Right atrium auricular region (tissue), 2 donors: Measurements from ENCODE around the gene CLEC2A. TPM values are rescaled to one million over a fixed set of nuclear protein-coding genes. Genes with fewer than 3 reads are reported as not detected.

ENCODE experiments used
- DNase-seq: peaks from one replicate; pipeline ENCODE4 v3.0.0-alpha.2; 2019; ENCODE audit warnings: low spot score
- H3K27ac ChIP-seq, 2 donors: fragments of 200-600 bp; sonication (generic); 1 replicate in 1 of 2; 2 replicates in 1 of 2; pipeline ENCODE4 v1.5.1; 2016 to 2019
- H3K27me3 ChIP-seq, 2 donors: fragments of 200-600 bp; sonication (generic); one replicate each; pipeline versions ENCODE4 v1.5.1 to v1.6.0; 2017 to 2019
- H3K36me3 ChIP-seq: fragments of 200-600 bp; sonication (generic); one replicate; pipeline ENCODE4 v1.5.1; 2016
- H3K4me1 ChIP-seq, 2 donors: fragments of 200-600 bp; sonication (generic); one replicate each; pipeline versions ENCODE4 v1.5.1 to v1.6.0; 2017 to 2019
- H3K4me3 ChIP-seq, 2 donors: fragments of 200-600 bp; sonication (generic); 1 replicate in 1 of 2; 2 replicates in 1 of 2; pipeline ENCODE4 v1.5.1; 2017 to 2019; ENCODE audit warnings: mild to moderate bottlenecking in 1 of 2, moderate library complexity in 1 of 2
- H3K9me3 ChIP-seq, 2 donors: fragments of 200-600 bp; sonication (generic); one replicate each; pipeline ENCODE4 v1.5.1; 2019
- CTCF ChIP-seq, 2 donors: fragments of 200-600 bp; sonication (generic); IDR thresholded peaks; one replicate each; pipeline ENCODE4 v1.5.1; 2019; ENCODE audit warnings: antibody characterized with exemption in 2 of 2
- total RNA-seq, 2 donors: library from RNA; depleted of rRNA; stranded (reverse); fragments of >200 nt; gene quantifications; one replicate each; pipeline ENCODE4 v1.1.0, GENCODE V29; 2016

CLEC2A gene
- total RNA-seq, 2 donors from 2014 or later: not detected

GRCh38 chr12:9868311-9868801 lies 63.8 kb downstream of the CLEC2A start:
- H3K27ac ChIP-seq: peak overlapping the region; percentile 74 to 81
- H3K4me1 ChIP-seq: no peaks in the 10 kb centered on the region
- peak overlapping the region; percentile 30 to 47 for H3K4me3 ChIP-seq
- H3K9me3 ChIP-seq: peaks cover 0 to 9% of the 10 kb centered on the region in 2 donors
- no peak for TF ChIP-seq CTCF (IDR thresholded peaks at IDR 0.05)
- no peaks in the 10 kb centered on the region for H3K36me3 ChIP-seq
- DNase-seq: no peak
- no peaks in the 10 kb centered on the region for H3K27me3 ChIP-seq

- Histone ChIP-seq H3K4me1 (no peaks in the 10 kb centered on the region), H3K4me3 (peak overlapping the region; percentile 30 to 47), H3K27me3 (no peaks in the 10 kb centered on the region), H3K9me3 (peaks cover 0 to 9% of the 10 kb centered on the region in 2 donors), H3K36me3 (no peaks in the 10 kb centered on the region), H3K27ac (peak overlapping the region; percentile 46 to 74)
- DNase-seq: no peak
- no peak for TF ChIP-seq CTCF (IDR thresholded peaks at IDR 0.05)
These were observed 64.6 kb downstream of the CLEC2A start for GRCh38 chr12:9867531-9867930.

- peak overlapping the region; percentile 30 to 47 for H3K4me3 ChIP-seq
- no peaks in the 10 kb centered on the region for H3K4me1 ChIP-seq
- H3K9me3 ChIP-seq: peaks cover 0 to 9% of the 10 kb centered on the region in 2 donors
- no peak for TF ChIP-seq CTCF (IDR thresholded peaks at IDR 0.05)
- H3K27ac ChIP-seq: peak overlapping the region; percentile 46 to 62
- H3K27me3 ChIP-seq: no peaks in the 10 kb centered on the region
- DNase-seq: no peak
- H3K36me3 ChIP-seq: no peaks in the 10 kb centered on the region
These were observed 65.3 kb downstream of the CLEC2A start for GRCh38 chr12:9866860-9867269.

GRCh38 chr12:9864913-9865675 lies 67.1 kb downstream of the CLEC2A start:
- Histone ChIP-seq H3K9me3 (peaks cover 0 to 9% of the 10 kb centered on the region in 2 donors), H3K4me3 (peak overlapping the region in 1 of 2 donors; percentile 7), H3K27ac (no peak overlapping the region), H3K27me3 (no peaks in the 10 kb centered on the region), H3K4me1 (no peaks in the 10 kb centered on the region), H3K36me3 (no peaks in the 10 kb centered on the region)
- TF ChIP-seq CTCF (IDR thresholded peaks at IDR 0.05): no peak
- DNase-seq: no peak

Other genes with a start within 250 kb of the CLEC2A start
- not detected for gene CLECL1, start 199.3 kb downstream of the CLEC2A start, total RNA-seq
- gene CD69, start 171.5 kb downstream of the CLEC2A start, total RNA-seq: 1 to 10 TPM; 1.7 to 2.6 TPM
- gene KLRF1, start 104.9 kb downstream of the CLEC2A start, total RNA-seq: under 1 TPM in 1 of 2 donors, not detected in 1; 0.47 TPM
- gene CLEC2B, start 63.0 kb downstream of the CLEC2A start, total RNA-seq: 1 to 10 TPM; 3.9 to 4.9 TPM
- gene KLRF2, start 50.9 kb downstream of the CLEC2A start, total RNA-seq: not detected
- gene CLEC12A, start 39.0 kb upstream of the CLEC2A start, total RNA-seq: 1 to 10 TPM in 1 of 2 donors, under 1 TPM in 1; 0.47 to 1.3 TPM
- not detected for gene CLEC1B, start 66.8 kb upstream of the CLEC2A start, total RNA-seq
- not detected for gene CLEC12B, start 78.3 kb upstream of the CLEC2A start, total RNA-seq
- gene CLEC9A, start 98.3 kb upstream of the CLEC2A start, total RNA-seq: not detected
- gene CLEC1A, start 166.6 kb upstream of the CLEC2A start, total RNA-seq: 1 to 10 TPM in 1 of 2 donors, under 1 TPM in 1; 0.93 to 2.8 TPM
- 1 to 10 TPM; 4.2 to 7.9 TPM for gene CLEC7A, start 197.8 kb upstream of the CLEC2A start, total RNA-seq
- 1 to 10 TPM; 1.6 to 2.5 TPM for gene OLR1, start 239.8 kb upstream of the CLEC2A start, total RNA-seq
- under 1 TPM in 1 of 2 donors, not detected in 1; 0.51 TPM for gene TMEM52B, start 246.7 kb upstream of the CLEC2A start, total RNA-seq